Measurements from ENCODE around the gene DOCK1.

Gene DOCK1

DNA sequence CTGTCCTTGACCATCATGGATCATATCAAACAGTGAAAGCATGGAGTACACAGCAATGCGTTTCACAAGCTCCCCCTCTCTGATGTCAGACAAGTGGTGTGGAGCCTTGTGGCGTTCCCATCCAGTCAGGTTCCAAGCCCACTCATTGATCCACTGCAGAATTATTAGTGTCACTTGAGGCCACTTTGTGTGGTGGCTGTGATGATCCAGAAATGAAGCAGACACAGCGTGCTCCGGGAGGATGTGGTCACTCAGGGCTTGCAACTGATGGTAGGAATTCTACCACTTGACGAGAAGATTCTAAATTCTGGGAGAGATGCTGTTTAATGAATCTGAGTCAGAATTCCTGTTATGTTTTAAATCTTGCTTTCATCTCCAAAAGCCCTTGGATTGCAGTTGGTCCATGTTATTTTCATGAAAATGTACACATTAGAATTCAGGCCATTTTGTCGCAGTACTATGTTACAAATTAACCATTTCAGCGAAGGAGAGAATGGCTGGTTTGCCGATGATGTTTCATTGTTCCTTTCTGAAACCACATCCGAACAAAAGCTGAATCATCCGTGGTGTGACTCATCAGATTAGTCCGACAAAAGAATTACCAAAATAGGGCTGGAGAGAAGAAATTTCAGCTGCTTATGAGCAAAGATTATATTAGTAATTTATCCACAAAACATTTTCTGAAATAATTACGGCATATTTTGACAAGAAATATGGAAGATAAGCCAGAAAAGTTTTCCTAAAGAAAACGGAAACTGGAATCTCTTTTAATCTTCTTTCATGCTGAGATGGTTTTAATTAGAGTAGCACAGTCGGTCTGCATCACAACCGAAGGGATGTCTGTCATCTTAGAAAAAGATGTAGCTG is 243.1 kb downstream of the DOCK1 start:
- DNase-seq: peak; percentile 26 to 81

DNA sequence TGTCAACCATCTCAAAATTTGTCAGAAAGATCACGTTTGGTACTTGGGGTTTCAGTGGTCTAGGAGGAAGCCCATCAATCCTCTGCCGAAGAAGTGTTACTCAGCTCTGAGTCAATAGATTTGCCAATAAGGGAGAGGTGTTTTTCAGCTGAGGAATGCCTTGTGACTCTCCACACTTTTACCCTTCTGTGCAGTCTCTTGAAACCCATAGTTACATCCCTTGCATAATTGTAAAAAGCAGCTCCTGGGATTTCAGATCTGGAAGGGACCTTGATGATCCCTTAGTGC is 243.6 kb downstream of the DOCK1 start:
- peak in 1 of 2 experiments; percentile 60 for DNase-seq

GRCh38 chr10:127149501-127150081 is 244.4 kb downstream of the DOCK1 start:
- no peak for DNase-seq

- DNase-seq: no peak
These were observed 244.9 kb downstream of the DOCK1 start for GRCh38 chr10:127150136-127150535.

GRCh38 chr10:127151541-127151940 is 246.3 kb downstream of the DOCK1 start:
- no peak for DNase-seq

DNA sequence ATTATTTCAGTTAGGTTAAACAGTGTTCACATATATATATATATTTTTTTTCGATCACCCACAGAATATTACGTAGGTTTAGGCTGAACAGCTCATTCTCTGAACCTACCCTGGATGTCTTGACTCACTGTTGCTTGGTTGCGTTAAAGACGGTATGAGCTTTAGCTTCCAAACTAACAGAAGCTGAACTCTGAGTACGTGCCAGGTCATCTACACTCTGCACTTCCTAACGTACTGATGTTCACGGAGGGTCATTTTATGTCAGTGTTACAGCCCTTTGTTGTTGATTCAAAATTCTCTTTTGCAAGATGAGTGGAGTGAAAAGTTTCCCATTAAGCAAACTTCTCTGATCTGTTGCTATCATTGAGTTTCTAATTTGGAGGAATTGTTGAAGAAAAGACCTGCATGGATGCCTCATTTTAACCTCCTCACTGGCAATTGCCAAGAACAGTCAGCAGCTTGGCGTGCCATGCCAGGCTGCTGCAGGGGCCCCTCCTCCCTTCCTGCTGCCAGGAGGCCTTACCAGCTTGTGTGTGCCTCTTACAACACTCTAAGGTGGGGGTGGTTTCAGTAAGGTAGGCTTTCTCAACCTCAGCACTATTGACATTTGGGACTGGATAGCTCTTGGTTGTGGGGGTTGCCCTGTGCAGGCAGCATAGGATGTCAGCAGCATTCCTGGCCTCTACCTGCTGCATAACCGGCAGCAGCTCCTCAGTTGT is 246.9 kb downstream of the DOCK1 start:
- no peak for DNase-seq

DNA sequence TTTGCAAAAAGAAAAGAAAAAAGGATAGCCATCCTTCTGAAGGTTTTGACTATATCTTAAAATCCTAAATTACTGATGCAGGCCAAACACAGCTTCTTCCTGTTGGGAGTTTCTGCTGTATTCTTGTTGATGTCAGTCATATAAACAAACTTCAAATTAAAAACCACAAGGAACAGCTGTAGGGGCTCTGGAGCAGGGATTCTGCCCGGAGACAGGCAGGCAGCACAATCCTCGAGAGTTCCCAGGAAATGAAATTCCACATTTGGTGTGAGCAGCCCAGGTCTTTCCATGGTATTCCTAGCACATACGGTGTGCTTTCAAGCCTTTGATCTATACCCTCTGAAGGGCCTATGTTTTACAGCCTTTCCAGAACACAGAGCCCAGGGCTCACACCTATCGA is 248.0 kb downstream of the DOCK1 start:
- no peak for DNase-seq

DNA sequence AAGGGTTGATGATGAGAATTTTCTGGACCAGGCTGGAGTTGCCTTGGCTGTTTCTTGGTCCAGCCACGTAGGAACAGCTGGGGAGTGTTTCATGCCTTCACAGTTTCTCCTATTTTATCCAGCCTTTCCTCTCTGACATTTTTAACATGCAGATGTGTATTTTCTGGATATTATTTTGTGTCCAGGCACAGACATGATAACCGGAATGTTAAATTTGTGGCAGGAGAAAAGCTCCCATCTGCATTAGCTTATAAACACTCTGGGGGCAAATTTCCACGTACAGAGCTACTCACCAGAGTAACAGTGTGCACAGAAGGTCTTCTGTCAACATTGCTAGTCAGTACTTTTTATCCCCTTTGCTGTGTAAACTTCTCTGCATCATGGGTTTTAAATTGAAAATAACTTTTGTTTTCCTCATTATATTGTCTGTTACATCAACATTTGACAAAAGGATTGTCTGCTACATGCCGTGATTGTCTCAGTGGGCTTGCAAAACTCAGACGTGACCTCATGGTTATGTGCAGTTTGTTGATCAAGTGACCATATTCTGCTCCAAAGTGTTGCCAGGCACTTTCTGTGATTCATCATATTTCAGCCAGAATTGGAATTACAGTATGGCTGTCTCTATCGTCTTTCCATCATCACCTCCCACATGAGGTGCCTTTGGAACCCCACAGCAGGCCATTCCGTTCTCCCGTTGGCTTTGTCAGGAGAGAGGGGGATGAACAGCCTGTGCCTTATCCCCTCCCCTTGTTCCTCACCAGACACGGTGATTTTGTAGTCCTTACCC is 249.8 kb downstream of the DOCK1 start:
- no peak for DNase-seq

DNA sequence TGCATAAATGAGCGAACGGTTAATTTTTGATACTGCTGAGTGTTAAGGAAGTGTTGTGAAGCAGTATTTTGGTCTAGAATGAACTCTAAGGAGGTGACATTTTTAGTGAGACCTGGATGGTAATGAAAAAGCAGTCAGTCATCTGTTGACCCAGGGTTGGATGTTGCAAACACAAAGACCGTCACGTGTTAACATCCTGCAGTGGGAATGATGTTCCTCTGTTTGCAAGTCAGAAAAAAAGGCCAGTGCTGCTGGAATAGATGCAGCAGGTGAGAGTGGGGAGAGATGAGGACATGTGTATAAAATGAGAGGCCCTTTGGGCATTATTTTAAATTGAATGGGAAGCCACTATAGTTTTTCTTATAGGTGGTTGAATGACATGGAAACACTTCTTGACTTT is 251.9 kb downstream of the DOCK1 start:
- DNase-seq: no peak

DNA sequence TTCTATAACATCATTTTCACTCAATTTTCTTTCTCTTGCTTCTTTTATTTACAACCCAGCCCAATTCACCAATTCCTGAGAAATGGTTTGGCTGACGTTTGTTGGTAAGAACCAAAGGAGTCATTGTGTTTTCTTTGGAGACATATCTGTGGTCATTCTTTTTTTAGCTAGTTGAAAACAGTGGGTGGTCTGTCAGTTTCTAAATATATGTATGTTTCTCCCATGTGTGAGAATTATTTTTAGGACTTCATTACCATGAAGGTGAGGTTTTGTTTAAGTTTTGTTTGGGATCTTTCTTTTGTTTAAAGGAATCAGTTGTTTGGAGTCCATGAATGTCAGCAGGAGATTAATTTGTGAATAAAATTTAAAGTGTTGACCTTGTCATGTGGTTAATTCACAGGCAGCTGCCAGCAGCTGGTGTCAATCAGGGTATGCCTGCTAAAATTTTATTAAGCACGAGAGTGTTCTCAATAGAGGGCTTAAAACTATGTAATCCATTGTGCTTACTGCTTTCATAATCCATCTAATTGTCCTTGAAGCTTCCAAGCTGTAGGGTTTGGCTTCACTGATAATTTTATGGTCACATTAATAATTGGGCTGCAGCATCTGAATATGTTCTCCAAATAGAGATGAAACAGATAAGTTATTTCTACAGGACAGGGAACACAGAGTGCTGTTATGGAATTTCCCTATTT is 252.4 kb downstream of the DOCK1 start:
- no peak for DNase-seq

DNA sequence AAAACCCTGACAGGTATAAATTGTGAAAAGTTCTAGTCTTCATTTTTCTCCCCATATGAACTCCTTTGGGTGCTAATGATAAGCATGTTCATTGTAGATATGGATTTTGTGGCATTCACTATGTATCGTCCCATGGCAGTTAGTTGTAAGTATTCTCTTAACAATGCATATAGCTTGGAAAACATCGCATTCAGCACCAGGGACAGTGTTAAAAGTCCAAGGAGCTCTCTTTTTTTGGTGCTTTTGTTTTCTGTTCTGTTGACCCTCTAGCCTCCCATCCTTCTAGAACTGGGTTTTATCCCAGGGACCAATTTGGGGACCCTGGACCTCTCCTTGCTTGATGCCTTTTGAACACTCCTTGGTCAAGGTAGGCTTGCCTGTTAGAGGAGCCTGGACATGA is 253.4 kb downstream of the DOCK1 start:
- no peak for DNase-seq

- DNase-seq: no peak
These were observed 254.5 kb downstream of the DOCK1 start for GRCh38 chr10:127159648-127160245.

GRCh38 chr10:127161482-127161881 is 256.3 kb downstream of the DOCK1 start:
- no peak for DNase-seq

DNA sequence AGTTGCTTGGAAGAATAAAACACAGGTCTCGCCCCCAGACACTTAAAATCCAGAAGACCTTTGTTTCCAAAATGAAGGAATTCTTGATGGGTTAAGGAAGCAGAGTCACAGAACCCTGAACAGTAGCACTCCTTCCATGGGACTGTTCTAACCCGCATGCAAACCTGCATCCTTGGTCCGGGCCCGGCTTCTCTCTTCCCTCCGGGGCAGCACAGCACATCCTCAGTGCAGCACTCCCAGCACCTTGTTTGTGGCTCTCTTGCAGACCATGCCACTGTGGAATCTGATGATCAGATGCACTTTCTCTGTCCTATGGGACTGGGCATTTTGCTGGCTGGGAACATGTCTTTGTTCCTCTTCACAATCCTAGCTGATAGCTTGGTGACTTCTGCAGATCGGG is 257.6 kb downstream of the DOCK1 start:
- DNase-seq: no peak

GRCh38 chr10:127168261-127168660 is 263.0 kb downstream of the DOCK1 start:
- no peak for DNase-seq

DNA sequence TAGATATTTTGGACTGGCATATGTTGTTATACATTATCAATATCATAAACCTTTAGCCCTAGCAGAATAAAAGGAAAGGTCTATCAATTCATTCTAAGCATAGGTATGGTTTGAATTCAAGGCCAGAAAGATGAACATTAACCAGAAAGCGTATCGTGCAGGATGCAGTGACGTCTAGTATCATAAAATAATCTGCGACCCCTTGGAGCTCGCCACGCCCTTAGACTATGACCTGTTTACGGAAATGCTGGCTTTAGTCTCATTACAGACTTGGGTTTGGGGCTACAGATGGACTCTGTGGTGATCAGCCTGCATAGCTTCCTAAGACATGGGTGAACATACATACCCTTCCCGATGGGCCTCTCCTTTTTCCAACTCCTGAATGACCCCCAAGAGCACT is 269.6 kb downstream of the DOCK1 start:
- no peak for DNase-seq

GRCh38 chr10:127175357-127176110 is 270.3 kb downstream of the DOCK1 start:
- no peak for DNase-seq

DNA sequence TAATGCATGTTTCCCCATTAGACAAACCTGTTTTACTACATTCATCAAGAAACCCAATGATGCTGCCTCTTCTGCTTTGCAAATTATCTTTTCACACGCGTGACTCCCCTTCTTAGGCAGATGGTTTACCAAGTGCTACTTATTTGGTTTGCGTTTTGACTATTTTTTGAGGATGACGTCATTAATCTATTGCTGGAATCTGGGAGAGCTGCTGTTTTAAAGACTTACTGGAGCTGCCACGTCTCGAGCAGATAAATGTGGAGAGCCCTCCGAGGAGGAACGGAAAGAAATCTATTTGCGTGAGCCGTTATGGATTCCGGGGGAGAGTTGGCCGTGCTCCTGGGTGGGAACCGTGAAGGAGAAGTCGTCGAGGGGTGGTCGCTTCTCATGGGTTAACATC is 271.4 kb downstream of the DOCK1 start:
- no peak for DNase-seq

DNA sequence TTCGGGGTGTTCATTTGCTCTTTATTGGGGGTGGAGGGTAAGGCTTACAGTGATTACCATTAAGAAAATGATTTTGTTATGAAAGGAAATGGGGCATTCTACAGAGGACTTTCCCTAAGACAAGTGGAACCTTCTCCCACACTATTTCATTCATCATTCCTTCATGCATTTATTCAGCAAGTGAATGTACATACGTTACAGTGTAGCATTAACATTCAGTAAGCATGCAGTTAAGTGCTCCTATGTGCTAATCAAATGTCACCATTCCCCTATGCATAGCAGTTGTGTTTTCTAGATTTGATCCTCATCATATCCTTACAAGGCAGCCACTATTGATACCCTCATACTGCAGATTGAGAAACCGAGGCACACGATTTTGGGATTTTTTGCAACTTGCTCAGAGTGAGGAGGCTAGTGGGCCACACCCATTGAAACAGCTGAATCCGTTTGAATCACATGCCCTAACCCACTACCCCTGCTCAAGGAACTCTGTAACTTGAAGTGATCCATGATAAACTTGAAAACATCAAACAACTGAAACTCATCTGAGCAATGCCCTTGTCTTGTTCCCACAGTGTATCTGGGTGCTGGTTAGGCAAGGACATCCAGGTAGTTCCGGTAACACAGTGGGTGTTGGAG is 274.5 kb downstream of the DOCK1 start:
- DNase-seq: no peak

- DNase-seq: no peak
These were observed 276.9 kb downstream of the DOCK1 start for GRCh38 chr10:127182161-127182560.

- no peak for DNase-seq
These were observed 279.4 kb downstream of the DOCK1 start for GRCh38 chr10:127184582-127184981.
